Measurements from ENCODE around the gene SMIM32. TPM values are rescaled to one million over a fixed set of nuclear protein-coding genes. Genes with fewer than 3 reads are reported as not detected.

Gene SMIM32
- total RNA-seq, 4 donors from 2014 or later, result 5.8 to 18.4 (median 15.1) TPM

- H3K4me1 ChIP-seq, result peaks cover 0 to 11% (median 0%) of the 10 kb centered on the region in 4 donors
- no peak overlapping the region for H3K4me3 ChIP-seq
- H3K9me3 ChIP-seq, result no peaks in the 10 kb centered on the region
- no peaks in the 10 kb centered on the region for H3K36me3 ChIP-seq
- H3K27ac ChIP-seq, result no peak overlapping the region
- TF ChIP-seq CTCF (IDR thresholded peaks at IDR 0.05) (no peak), POLR2A (IDR thresholded peaks at IDR 0.05) (no peak)
- H3K27me3 ChIP-seq, result no peaks in the 10 kb centered on the region
- DNase-seq, result no peak
Observed at GRCh38 chr5:136199408-136199807, 6.4 kb upstream of the SMIM32 start.

- Histone ChIP-seq H3K9me3 (no peaks in the 10 kb centered on the region), H3K27ac (no peak overlapping the region), H3K4me1 (peaks cover 0 to 15% (median 0%) of the 10 kb centered on the region in 4 donors), H3K36me3 (no peaks in the 10 kb centered on the region), H3K4me3 (no peak overlapping the region), H3K27me3 (no peaks in the 10 kb centered on the region)
- no peak for DNase-seq
- TF ChIP-seq POLR2A (IDR thresholded peaks at IDR 0.05) (no peak), CTCF (IDR thresholded peaks at IDR 0.05) (no peak)
Observed at GRCh38 chr5:136198453-136198852, 5.5 kb upstream of the SMIM32 start.

- TF ChIP-seq POLR2A (IDR thresholded peaks at IDR 0.05), result no peak
- TF ChIP-seq CTCF (IDR thresholded peaks at IDR 0.05), result no peak
- Histone ChIP-seq H3K27me3 (no peaks in the 10 kb centered on the region), H3K4me1 (peaks cover 0 to 24% (median 0%) of the 10 kb centered on the region in 4 donors), H3K27ac (no peak overlapping the region), H3K4me3 (no peak overlapping the region), H3K9me3 (no peaks in the 10 kb centered on the region), H3K36me3 (no peaks in the 10 kb centered on the region)
- DNase-seq, result no peak
Observed at GRCh38 chr5:136197462-136198142, 4.6 kb upstream of the SMIM32 start.

- no peak for TF ChIP-seq POLR2A (IDR thresholded peaks at IDR 0.05)
- TF ChIP-seq CTCF (IDR thresholded peaks at IDR 0.05), result no peak
- Histone ChIP-seq H3K4me1 (peaks cover 0 to 38% (median 3%) of the 10 kb centered on the region in 4 donors), H3K4me3 (no peak overlapping the region), H3K27ac (peak overlapping the region in 2 of 4 donors; percentile 30 to 37), H3K9me3 (peaks cover 0 to 7% (median 0%) of the 10 kb centered on the region in 4 donors), H3K36me3 (no peaks in the 10 kb centered on the region), H3K27me3 (no peaks in the 10 kb centered on the region)
- DNase-seq, result no peak
Observed at GRCh38 chr5:136195971-136196820, 3.2 kb upstream of the SMIM32 start.

GRCh38 chr5:136194576-136194975 lies 1.6 kb upstream of the SMIM32 start:
- Histone ChIP-seq H3K4me1 (peaks cover 0 to 54% (median 3%) of the 10 kb centered on the region in 4 donors), H3K27me3 (no peaks in the 10 kb centered on the region), H3K9me3 (peaks cover 0 to 7% (median 0%) of the 10 kb centered on the region in 4 donors), H3K36me3 (no peaks in the 10 kb centered on the region), H3K27ac (no peak overlapping the region), H3K4me3 (no peak overlapping the region)
- DNase-seq, result no peak
- no peak for TF ChIP-seq CTCF (IDR thresholded peaks at IDR 0.05)
- no peak for TF ChIP-seq POLR2A (IDR thresholded peaks at IDR 0.05)
